Nucleus accumbens (tissue), 56 donors: ENCODE results near the gene KAZALD1.

Experiments
- DNase-seq, 56 donors: peaks; one replicate each; lab custom pipeline; 2025; lab: John Stamatoyannopoulos, UW

Gene KAZALD1

DNA sequence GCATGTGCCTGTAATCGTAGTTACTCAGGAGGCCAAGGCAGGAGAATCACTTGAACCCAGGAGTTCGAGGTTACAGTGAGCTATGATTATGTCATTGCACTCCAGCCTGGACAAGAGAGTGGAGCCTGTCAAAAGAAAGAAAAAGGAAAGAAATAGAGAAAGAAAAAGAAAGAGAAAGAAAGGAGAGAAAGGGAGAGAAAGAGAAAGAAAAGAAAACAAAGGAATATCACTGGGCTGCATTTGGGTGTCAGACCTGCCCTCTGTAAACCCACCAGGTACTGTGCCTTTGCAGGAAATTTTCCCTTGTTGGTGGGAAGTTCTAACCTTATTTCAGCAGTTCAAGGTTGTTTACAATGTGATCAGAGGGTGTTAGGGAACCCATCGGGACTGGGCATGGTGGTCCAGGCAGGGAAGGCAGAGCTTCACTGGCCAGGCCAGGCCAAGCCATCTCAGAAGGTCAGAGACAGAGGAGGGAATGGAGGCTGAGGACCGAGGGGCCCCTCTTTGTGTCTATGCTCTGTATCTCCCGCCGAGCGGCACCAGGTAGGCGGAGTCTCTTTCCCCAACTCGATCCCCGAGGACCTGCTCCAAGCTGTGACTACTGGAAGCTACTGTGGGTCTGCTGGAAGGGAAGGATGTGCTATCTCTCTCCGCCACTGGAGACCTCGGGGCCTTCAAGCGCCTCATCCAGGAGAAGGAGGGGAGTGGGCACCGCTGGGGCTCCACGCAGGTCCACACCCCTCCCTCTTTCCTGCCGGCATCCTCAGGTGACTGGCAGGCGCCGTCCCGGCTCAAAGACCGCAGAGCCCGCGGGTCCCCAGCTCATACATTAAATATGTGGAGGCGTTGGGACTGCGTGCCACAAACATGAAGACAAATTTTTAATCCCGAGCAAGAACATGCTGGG lies 15.2 kb upstream of the KAZALD1 start:
- DNase-seq: no peak

DNA sequence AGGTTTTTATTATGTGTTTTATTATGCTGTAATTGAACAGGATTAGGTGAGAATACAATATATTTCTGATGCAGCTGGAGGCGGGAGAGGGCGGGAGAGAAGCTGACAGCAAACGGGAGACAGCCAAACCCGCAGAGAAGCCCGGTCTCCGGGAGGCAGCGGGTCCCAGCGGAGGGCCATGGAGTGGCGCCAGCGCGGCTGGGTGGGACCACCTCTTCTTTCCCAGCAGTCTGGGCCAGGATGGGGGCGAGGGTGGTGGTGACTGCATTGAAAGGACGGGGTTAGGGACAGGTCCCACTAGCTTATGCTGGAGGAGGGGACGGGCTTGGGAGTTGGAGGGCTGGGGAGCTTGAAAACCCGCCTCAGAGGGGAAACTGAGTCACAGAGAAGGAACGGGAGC lies 14.5 kb upstream of the KAZALD1 start:
- no peak for DNase-seq

DNA sequence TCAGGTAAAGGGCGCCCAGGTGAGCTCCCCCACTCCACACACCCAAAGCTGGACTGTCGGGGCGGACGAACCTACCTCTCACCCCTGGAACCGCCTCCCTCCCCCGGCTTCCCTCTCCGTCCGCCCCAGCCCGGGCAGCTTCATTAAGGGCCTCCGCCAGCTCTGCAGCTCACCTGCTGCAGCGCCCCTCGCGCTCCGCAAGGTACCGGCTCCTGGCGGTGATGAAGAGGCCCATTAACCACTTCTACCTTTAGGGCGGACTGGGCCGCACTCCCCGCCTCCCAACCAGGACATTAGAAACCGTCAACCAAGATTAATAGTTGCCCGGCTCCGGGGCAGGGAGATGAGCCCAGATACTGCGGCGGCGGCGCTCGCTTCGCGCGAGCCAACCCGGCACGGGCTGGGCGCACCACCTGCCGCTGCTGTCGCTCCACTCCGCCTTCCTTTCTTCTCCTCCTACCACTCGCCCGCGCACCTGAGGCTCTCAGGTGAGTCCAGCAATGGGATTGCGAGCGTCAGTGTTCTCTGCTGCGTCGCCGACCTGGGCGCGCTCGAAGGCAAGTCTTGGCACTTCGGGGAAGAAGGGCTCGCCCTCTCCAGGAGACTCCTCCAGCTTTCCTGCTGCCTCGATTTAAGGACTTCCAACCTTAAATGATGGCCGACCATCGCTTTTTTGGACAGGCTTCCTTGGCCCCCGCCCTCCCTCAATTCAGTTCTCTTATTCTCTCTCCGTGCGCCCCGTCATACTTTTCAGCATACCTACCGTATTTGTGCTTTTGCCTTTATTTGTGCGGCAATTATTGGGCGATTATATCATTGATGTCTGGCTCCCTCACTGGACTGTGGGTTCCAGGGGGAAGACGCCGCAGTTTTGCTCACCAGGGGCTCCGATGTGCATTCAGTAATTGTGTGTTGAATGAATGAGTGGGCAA lies 13.6 kb upstream of the KAZALD1 start:
- no peak for DNase-seq

DNA sequence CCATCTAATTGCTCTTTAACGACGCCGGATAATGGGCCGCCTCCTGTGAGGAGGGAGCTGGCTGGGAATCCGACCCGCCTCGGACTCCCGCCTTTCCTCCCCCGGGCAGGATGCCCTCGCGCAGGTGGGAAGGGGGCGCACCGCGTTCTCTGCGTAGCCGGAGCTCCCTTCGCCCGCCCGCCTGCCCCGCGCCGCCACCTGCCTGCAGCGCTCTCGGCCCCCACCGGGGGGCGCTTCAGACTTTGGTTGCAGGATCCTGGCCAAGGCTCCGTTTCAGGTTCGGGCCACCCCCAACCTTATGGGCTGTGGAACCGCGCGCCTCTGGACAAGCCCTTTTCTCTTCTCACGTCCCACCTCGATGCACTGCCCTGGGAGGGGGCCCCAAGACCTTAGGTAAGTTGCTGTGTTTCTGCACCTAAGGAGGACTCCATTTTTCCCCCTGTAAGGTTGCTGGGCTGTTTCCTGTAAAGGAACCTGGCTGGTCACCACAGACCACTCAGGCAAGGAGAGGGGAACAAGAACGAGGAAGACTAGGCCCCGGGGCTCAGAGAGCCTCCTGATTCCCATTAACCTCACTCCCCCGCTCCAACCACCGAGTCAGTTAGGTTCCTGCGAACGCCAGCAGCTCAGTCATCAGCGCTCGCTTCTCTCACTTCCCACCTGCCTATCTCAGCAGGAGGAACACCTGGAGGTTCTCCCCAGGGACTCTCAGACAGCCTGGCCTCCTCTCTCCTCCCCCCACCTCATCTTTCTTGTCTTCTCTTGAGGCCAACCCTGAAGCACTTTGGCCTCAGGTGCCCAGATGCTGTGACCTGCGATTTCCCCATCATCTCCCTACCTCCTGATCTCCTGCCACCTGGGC lies 11.3 kb upstream of the KAZALD1 start:
- peak in 15 of 56 donors; percentile 10 to 64 (median 23) for DNase-seq

DNA sequence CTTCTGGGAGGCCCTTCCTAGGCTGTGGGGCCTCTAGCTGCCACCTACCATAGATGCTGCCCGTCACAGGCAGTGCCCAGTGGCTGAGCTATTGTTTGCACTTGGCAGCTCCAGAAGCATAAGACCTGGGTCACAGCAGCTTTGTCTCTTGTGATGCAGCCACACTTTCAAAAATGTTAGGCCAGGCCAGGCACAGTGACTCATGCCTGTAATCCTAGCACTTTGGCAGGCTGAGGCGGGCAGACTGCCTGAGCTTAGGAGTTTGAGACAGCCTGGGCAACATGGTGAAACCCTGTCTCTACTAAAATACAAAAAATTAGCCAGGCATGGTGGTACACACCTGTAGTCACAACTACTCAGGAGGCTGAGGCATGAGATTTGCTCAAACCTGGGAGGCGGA lies 9.5 kb upstream of the KAZALD1 start:
- DNase-seq: peak in 1 of 56 donors; percentile 15

DNA sequence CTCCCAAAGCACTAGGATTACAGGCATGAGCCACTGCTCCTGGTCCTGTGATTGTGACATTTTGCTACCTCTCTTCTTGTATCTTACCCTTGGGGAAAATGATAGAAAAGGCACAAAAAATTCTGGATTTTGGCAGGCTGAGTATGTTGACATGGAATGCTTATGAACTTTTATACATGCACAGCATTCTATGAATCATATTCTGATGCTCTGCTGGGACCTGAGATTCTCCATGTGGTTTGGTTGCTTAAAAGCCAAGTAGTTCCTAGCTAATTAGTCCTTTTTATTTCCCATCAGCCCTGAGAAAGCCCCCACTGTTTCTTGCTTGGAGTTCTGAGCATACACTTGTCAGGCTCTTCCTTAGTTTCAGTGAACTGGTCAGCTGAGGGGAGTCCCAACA lies 8.3 kb upstream of the KAZALD1 start:
- DNase-seq: no peak

DNA sequence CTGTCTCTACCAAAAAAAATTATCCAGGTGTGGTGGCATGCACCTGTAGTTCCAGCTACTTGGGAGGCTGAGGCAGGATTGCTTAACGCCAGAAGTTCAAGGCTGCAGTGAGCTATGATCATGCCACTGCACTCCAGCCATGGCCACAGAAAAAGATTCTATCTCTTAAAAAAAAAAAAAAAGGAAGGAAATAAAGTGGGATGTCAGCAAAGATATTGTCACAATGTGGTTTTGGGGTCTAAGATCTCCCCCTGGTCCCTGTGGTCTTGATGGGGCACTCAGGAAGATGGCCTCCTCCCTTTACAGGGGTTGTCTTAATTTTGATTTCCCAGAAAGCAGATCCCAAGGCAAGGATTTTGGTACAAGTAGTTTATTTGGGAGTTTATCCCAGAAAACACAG lies 7.4 kb upstream of the KAZALD1 start:
- no peak for DNase-seq

DNA sequence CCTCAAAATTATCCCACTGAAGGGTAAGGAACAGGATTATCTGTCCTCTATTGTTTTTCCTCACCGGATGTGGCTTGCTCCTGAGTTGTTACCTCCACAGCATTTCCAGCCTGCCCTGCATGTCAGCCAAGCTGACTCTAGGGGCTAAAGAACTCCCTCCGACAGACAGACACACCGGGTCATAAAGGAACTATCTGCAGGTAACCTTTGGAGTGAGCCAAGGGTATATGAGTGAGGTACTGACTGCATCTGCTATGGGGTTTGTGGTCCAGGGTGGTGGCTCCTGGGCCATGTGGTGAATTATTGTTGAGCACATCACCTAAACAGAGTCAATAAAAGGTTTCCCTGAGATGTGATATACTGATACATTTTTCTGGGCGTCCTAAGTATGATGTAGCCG lies 6.9 kb upstream of the KAZALD1 start:
- no peak for DNase-seq

DNA sequence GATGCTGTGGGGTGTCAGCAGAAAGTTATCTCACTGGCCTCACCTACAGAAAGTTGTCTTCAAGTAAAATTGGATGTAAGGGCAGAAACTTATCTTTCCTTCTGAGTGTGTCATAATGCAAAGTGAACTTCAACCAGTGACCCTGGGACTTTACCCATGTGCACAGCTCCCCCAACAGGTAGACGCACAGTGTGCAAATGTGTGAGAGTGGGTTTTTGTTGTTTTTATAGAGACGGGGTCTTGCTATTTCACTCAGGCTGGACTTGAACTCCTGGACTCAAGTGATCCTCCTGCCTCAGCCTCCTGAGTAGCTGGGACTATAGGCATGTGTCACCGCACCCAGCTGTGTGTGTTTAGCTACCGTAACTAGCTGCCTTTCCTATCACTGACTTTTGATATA lies 6.4 kb upstream of the KAZALD1 start:
- no peak for DNase-seq

DNA sequence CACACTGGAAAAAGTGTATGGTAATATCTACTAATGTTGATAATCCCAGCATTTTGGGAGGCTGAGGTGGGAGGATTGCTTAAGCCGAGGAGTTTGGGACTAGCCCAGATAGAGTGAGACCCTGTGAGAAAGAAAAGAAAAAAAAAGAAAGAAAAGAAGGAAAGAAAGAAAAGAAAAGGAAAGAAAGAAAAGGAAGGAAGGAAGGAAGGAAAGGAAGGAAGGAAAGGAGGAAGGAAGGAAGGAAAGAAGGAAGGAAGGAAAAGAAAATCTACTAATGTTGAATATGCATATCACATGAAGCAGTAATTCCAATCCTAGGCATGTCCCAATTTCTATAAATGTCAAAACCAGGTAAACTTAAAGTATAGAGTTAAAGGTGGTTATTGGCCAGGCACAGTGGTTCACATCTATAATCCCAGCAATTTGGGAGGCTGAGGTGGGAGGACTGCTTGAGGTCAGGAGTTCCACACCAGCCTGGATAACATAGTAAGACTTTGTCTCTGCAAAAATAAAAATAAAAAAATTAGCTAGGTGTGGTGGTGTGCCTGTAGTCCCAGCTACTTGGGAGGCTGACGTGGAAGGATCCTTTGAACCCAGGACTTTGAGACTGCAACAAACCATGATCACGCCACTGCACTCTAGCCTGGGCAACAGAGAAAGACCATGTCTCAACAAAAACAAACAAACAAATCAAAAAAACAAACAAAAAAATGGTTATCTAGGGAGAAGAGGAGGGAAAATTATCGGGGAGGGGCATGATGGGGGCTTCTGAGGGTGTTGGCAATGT lies 5.2 kb upstream of the KAZALD1 start:
- no peak for DNase-seq

DNA sequence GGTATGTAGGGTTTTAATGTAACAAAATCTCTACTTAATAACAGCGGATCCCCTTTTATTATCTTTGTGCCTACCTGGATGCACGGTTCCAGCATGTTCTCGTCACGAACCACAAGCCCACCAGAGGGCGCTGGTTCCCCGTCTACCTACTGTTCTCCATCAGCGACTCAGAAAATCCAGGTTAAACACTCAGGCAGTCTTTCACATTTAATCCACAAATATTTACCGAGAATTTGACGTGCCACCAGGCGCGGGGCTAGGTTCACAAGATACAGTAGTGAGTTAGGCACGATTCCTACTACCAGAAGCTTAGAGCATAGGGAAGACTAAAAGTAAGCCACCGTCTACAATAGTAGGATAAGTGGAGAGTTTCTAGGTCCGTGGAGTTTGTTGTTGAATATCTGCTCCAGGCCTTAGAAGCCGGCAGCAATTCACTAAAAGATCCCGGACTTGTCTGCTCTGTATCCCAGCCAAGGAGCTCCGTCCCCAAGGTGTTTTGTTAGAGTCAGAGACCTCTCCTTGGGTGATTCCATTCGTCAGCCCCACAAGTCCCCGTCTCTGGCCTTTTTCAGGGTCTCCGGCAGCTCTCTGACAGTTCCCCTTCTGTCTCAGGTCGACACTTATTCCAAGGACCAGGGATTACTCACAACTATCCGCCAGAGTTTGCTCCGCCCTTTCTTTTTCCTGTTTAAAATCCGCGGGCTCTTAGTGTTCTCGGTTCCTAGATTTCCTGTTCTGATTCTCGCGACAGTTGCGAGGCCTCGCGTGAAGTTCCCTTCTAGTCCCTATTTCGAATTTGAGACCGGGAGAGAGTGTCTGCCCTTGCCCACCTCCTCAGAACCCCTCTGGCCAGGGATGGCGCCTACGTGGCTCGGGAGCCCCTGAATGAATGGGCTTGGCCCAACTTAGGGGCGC lies 1.5 kb upstream of the KAZALD1 start:
- peak in 53 of 56 donors; percentile 16 to 93 (median 83) for DNase-seq

DNA sequence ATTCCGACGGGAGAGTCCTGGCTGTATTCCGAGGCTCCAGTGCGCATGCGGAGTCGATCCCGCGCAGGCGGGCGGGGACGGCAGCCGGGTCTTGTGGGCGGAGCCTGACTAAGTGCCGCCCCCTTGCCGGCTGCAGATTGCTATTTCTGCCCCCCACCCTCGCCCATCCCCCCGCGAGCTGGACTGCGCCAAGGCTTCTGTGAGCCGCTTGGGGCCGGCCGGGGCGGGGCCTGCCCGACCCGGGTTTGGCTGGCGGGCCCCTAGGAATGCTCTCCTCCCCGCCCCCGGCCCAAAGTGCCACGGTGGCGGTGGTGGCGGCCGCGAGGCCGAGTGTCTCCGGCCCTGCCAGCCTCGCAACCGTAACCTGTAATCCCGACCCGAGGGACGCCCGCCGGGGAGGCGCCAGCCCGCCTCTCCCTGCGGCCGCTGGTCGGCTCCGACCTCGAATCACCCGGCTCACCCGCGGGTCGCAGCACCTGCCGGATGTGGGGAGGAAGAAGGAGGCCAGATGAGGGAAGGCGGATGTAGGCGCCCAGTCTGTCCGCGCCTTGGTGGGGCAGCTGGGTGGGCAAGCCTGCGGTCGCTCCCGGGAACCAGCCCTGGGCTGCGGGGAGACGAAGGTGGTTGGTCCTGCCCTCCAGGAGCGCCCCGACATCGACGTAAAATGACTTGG lies 702 bp upstream of the KAZALD1 start:
- peak in 36 of 56 donors; percentile 53 to 93 (median 86) for DNase-seq

DNA sequence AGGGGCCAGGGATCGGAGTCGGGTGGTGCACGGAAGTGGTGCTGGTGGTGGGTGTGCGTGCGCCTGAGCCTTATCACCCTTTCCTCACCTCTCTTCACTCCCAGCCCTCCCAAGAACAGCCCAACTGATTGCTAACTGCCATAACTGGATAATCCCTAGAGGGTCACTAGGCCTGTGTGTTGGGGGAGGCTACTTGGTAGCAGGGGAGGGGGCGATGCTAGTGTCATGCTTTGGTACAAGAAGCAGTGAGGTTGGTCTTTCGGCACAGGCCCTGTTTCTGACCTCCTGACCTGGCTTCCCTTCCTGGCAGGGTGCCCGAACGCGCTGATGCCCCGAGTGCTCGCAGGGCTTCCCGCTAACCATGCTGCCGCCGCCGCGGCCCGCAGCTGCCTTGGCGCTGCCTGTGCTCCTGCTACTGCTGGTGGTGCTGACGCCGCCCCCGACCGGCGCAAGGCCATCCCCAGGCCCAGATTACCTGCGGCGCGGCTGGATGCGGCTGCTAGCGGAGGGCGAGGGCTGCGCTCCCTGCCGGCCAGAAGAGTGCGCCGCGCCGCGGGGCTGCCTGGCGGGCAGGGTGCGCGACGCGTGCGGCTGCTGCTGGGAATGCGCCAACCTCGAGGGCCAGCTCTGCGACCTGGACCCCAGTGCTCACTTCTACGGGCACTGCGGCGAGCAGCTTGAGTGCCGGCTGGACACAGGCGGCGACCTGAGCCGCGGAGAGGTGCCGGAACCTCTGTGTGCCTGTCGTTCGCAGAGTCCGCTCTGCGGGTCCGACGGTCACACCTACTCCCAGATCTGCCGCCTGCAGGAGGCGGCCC lies 652 bp downstream of the KAZALD1 start:
- peak in 4 of 56 donors; percentile 18 to 35 (median 26) for DNase-seq

DNA sequence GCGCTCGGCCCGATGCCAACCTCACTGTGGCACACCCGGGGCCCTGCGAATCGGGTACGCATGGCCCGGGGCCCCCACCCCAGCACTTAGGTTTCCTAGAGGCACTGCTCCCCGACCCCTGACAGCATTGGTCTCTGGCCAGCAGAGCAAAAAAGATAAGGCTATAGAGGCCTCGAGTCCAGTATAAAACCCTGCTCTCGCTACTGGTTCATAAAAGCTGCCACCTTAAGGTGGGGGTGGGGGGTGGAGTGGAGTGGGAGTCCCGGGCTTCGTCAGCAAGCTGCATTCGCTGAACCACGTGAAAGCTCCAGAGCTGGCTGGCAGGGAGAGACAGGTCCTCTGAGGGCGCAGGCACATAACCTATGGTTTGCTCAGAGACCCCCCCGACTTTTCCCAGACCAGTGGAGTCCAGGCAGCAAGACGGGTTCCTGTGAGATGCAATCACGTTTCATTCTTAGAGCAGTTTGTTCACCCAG lies 1.3 kb downstream of the KAZALD1 start:
- DNase-seq: peak in 8 of 56 donors; percentile 6 to 41 (median 18)

DNA sequence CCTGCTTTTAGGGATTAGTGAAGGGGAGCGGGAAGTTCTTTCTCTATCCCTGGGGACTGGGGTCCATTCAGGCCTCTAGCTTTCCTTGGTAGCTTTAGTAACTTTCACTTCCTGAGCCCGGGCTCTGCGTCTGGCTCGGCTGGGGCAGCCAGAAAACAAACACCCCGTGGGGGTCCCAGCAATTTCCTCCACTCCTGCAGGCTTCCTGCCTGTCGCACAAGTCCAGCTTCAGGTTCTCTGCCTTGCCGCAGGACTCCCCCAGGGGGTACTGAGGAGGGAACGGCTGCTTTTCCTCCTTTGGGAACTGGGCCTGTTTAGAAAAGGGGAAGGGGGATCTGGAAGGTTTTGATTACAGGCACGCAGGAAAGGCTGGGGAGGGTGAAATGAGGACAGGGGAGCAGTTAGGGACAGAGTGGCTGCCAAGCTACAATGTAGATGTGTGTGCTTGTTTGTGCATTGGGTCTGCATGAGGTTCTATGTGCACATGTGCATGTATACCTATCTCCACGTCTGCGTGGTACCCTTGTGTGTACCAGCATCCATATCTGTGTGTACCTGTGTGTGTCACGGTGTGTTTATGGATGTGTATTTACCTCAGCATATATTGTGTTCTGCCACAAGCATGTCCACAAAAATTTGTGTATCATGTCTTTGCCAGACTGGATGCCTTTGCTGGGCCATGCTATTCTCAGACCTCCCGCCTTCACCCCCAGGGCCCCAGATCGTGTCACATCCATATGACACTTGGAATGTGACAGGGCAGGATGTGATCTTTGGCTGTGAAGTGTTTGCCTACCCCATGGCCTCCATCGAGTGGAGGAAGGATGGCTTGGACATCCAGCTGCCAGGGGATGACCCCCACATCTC lies 2.0 kb downstream of the KAZALD1 start:
- DNase-seq: no peak
